ENCODE results near the gene ZMIZ2.
"Not testable (repeated sequence)": the region's sequence is repeated elsewhere in the genome, so short reads cannot be mapped to it uniquely, and the experiment has no call there.

The ZMIZ2 gene

GRCh38 chr7:44748045-44748947, at the start of gene ZMIZ2:
TSS of gene ZMIZ2 (plus strand) at chr7:44748847. CDS start at chr7:44756250, 7,403 bp downstream.
- peak within 1 kb of the TSS; percentile 87 for H3K4me3 ChIP-seq (ENCODE audit: low read depth, low read length)
- TF ChIP-seq CTCF (IDR thresholded peaks at IDR 0.05; ENCODE audit: low read depth, low read length) = no peak

- H3K4me3 ChIP-seq (ENCODE audit: low read depth, low read length) = not testable (repeated sequence)
These were observed 49.0 kb upstream of the ZMIZ2 start for GRCh38 chr7:44699598-44699997.

GRCh38 chr7:44700322-44700721, 48.3 kb upstream of the ZMIZ2 start:
- no peak overlapping the region for H3K4me3 ChIP-seq (ENCODE audit: low read depth, low read length)
- TF ChIP-seq CTCF (IDR thresholded peaks at IDR 0.05; ENCODE audit: low read depth, low read length) = no peak

- H3K4me3 ChIP-seq (ENCODE audit: low read depth, low read length) = not testable (repeated sequence)
These were observed 45.3 kb upstream of the ZMIZ2 start for GRCh38 chr7:44703391-44703790.

DNA sequence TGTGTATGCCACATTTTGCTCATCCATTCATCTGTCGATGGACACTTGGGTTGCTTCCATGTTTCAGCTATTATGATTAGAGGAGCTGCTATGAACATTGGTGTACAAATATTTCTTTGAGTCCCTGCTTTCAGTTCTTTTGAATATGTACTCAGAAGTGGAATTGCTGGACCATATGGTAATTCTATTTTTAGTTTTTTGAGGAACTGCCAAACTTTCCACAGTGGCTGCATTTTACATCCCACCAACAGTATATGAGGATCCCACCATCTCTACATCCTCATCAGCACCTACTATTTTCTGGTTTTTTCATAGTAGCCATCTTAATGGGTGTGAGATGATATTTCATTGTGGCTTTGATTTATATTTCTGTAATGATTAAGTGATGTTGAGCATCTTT, 44.7 kb upstream of the ZMIZ2 start:
- TF ChIP-seq CTCF (IDR thresholded peaks at IDR 0.05; ENCODE audit: low read depth, low read length) = no peak
- H3K4me3 ChIP-seq (ENCODE audit: low read depth, low read length) = no peak overlapping the region

GRCh38 chr7:44705434-44705833, 43.2 kb upstream of the ZMIZ2 start:
- no peak overlapping the region for H3K4me3 ChIP-seq (ENCODE audit: low read depth, low read length)
- TF ChIP-seq CTCF (IDR thresholded peaks at IDR 0.05; ENCODE audit: low read depth, low read length) = no peak

DNA sequence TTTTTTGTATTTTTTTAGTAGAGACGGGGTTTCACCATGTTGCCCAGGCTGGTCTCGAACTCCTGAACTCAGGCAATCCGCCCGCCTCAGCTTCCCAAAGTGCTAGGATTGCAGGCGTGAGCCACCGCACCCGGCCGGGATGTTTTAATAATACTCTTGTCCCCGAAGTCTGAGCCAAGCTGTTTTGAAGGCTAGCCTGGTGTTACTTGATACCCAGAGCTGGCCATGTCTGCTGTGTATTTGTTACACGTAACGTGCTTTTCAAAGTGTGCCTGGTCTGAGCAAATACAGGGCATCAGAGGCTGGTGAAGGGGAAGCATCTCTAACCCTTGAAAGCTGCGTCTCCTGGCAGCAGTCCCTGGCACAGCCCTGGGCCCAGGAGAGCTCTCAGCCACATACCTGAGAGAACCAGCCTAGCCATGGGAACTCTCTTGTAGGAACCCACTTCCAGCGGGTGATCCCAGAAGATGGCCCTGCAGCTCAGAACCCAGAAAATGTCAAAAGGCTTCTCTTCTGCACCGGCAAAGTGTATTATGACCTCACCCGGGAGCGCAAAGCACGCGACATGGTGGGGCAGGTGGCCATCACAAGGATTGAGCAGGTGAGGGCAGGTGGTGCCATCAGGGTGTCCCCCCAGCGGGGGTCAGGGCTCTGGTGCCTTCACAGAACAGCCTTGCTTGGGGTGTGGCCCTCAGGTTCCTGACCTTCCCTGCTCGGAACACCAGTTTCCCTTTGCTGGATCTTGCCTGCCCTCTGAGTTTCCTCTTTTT, 41.7 kb upstream of the ZMIZ2 start:
- no peak for TF ChIP-seq CTCF (IDR thresholded peaks at IDR 0.05; ENCODE audit: low read depth, low read length)

DNA sequence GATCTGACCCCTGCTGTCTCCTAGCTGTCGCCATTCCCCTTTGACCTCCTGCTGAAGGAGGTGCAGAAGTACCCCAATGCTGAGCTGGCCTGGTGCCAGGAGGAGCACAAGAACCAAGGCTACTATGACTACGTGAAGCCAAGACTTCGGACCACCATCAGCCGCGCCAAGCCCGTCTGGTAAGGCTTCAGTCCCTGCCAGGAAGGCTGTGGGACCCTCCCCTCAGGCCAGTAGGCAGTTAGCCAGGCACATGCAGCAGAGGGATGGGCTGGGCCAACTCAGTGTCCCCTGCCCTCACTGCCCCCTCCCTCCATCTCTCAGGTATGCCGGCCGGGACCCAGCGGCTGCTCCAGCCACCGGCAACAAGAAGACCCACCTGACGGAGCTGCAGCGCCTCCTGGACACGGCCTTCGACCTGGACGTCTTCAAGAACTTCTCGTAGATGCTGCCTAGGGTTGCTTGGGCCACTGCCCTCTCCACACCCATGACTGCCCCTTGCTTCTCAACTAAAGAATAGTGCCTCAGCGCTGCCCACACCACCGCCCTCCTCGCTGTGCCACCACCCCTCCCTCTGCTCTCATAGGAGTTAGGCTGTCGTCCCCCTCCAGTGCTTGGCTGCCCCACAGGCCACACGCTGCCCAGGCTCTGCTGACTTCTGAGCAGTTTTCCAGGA, 41.0 kb upstream of the ZMIZ2 start:
- H3K4me3 ChIP-seq (ENCODE audit: low read depth, low read length) = no peak overlapping the region
- no peak for TF ChIP-seq CTCF (IDR thresholded peaks at IDR 0.05; ENCODE audit: low read depth, low read length)

More for the DNA sequence above, 41.7 kb upstream of the ZMIZ2 start:
- H3K4me3 ChIP-seq (ENCODE audit: low read depth, low read length) = no peak overlapping the region
